HepG2 (cell line): Measurements from ENCODE around the gene MPC1. TPM values are rescaled to one million over a fixed set of nuclear protein-coding genes. Genes with fewer than 3 reads are reported as not detected.

ENCODE experiments used
- ARNT ChIP-seq: fragments of 450-650 bp; IDR thresholded peaks from 2 replicates; pipeline ENCODE4 v1.6.1; 2017
- CHCHD3 ChIP-seq: sonication (generic); formaldehyde crosslinking; IDR thresholded peaks from 2 replicates; pipeline ENCODE4 v1.8.0; 2022; ENCODE audit warnings: mild to moderate bottlenecking, missing genetic modification reagents, moderate library complexity
- DNMT3B ChIP-seq: conservative IDR thresholded peaks from 2 replicates; pipeline ENCODE4 v1.6.1; 2016; ENCODE audit warnings: missing biosample characterization, control low read depth
- MEF2D ChIP-seq: sonication (generic); formaldehyde crosslinking; IDR thresholded peaks from 2 replicates; pipeline ENCODE4 v1.5.1; 2020; ENCODE audit warnings: mild to moderate bottlenecking, missing genetic modification reagents
- NCOR1 ChIP-seq: fragments of 200-600 bp; sonication (generic); IDR thresholded peaks from 2 replicates; pipeline ENCODE4 v1.7.0; 2017; ENCODE audit warnings: antibody characterized with exemption, low read length, borderline replicate concordance
- NR2F6 ChIP-seq, 2 experiments: IDR thresholded peaks; 2 replicates each; pipeline ENCODE4 v1.6.1; 2016; ENCODE audit warnings: antibody characterized with exemption in 1 of 2, mild to moderate bottlenecking in 1 of 2
- SATB2 ChIP-seq: sonication (generic); formaldehyde crosslinking; IDR thresholded peaks from 2 replicates; pipeline ENCODE4 v1.5.0; 2020; ENCODE audit warnings: missing genetic modification reagents
- SCMH1 ChIP-seq: sonication (generic); formaldehyde crosslinking; IDR thresholded peaks from 2 replicates; pipeline ENCODE4 v1.9.0; 2021; ENCODE audit warnings: missing genetic modification reagents, mild to moderate bottlenecking, borderline replicate concordance
- THAP11 ChIP-seq: IDR thresholded peaks from 2 replicates; pipeline ENCODE4 v1.6.1; 2016; ENCODE audit warnings: missing biosample characterization, missing genetic modification reagents
- TMF1 ChIP-seq: sonication (generic); formaldehyde crosslinking; IDR thresholded peaks from 2 replicates; pipeline ENCODE4 v1.8.1; 2022; ENCODE audit warnings: low read depth, missing genetic modification reagents
- TSC22D2 ChIP-seq: sonication (generic); formaldehyde crosslinking; IDR thresholded peaks from 2 replicates; pipeline ENCODE4 v1.5.1; 2020; ENCODE audit warnings: missing genetic modification reagents, mild to moderate bottlenecking, borderline replicate concordance
- ZNF12 ChIP-seq: sonication (generic); formaldehyde crosslinking; IDR thresholded peaks from 2 replicates; pipeline ENCODE4 v1.5.0; 2020; ENCODE audit warnings: missing genetic modification reagents
- ZNF460 ChIP-seq: sonication (generic); formaldehyde crosslinking; IDR thresholded peaks from 2 replicates; pipeline ENCODE4 v1.5.1; 2020; ENCODE audit warnings: missing genetic modification reagents, mild to moderate bottlenecking, borderline replicate concordance
- ZNF607 ChIP-seq: sonication (generic); formaldehyde crosslinking; IDR thresholded peaks from 2 replicates; pipeline ENCODE4 v1.5.1; 2020; ENCODE audit warnings: missing genetic modification reagents, mild to moderate bottlenecking, borderline replicate concordance
- ZNF678 ChIP-seq: sonication (generic); formaldehyde crosslinking; IDR thresholded peaks from 2 replicates; pipeline ENCODE4 v1.4.0; 2020; ENCODE audit warnings: mild to moderate bottlenecking, missing genetic modification reagents
- ZNF704 ChIP-seq: sonication (generic); formaldehyde crosslinking; IDR thresholded peaks from 2 replicates; pipeline ENCODE4 v1.8.1; 2023; ENCODE audit warnings: mild to moderate bottlenecking, inconsistent platforms, moderate library complexity, missing genetic modification reagents, borderline replicate concordance
- ZNF713 ChIP-seq: sonication (generic); formaldehyde crosslinking; IDR thresholded peaks from 2 replicates; pipeline ENCODE4 v1.4.0; 2020; ENCODE audit warnings: mild to moderate bottlenecking, missing genetic modification reagents
- ZNF768 ChIP-seq: sonication (generic); formaldehyde crosslinking; IDR thresholded peaks from 2 replicates; pipeline ENCODE4 v1.4.0; 2020; ENCODE audit warnings: missing genetic modification reagents
- ZNF777 ChIP-seq: sonication (generic); formaldehyde crosslinking; IDR thresholded peaks from 2 replicates; pipeline ENCODE4 v1.4.0; 2020; ENCODE audit warnings: missing genetic modification reagents
- ZNF780A ChIP-seq: sonication (generic); formaldehyde crosslinking; IDR thresholded peaks from 2 replicates; pipeline ENCODE4 v1.8.0; 2022; ENCODE audit warnings: mild to moderate bottlenecking, missing genetic modification reagents, moderate library complexity
- polyA plus RNA-seq, 8 experiments: library from polyadenylated mRNA; depleted of rRNA in 3 of 8; stranded (reverse) in 7 of 8; unstranded in 1 of 8; fragments of >200 nt; fragmentation: Illumina TruSeq in 4 of 8; extraction: Trizol in 4 of 8; gene quantifications; 2 replicates each; pipeline versions ENCODE4 v1.2.1 to v1.2.3, GENCODE V29; 2011 to 2016; ENCODE audit warnings: low read depth in 4 of 8, missing spikeins in 1 of 8, mixed read lengths in 1 of 8; ENCODE audit not compliant: insufficient read depth in 1 of 8
- total RNA-seq, 5 experiments: library from RNA; depleted of rRNA; stranded (reverse); fragments of >200 nt; fragmentation: Illumina TruSeq; extraction: Trizol; gene quantifications; 2 replicates each; pipeline ENCODE4 v1.2.3, GENCODE V29; 2016; ENCODE audit warnings: low read depth in 1 of 5
- TF ChIP-seq, protein P1 (sequence below): fragments of 450-650 bp; IDR thresholded peaks from 2 replicates; pipeline ENCODE4 v1.6.1; 2016
- TF ChIP-seq, protein P2 (sequence below): IDR thresholded peaks from 2 replicates; pipeline ENCODE4 v1.6.1; 2016; ENCODE audit warnings: low read depth
- TF ChIP-seq, protein P3 (sequence below): sonication (generic); formaldehyde crosslinking; IDR thresholded peaks from 2 replicates; pipeline ENCODE4 v1.4.0; 2020; ENCODE audit warnings: mild to moderate bottlenecking, missing genetic modification reagents
- TF ChIP-seq, protein P4 (sequence below): sonication (generic); formaldehyde crosslinking; IDR thresholded peaks from 2 replicates; pipeline ENCODE4 v1.4.0; 2020; ENCODE audit warnings: mild to moderate bottlenecking, missing genetic modification reagents

Gene MPC1
- total and polyA plus RNA-seq, 2 of the 13 experiments (the other 11 are each of a cell fraction or from before 2014, with no cell fraction given) = 189 to 214 TPM

- TF ChIP-seq, protein P1, sequence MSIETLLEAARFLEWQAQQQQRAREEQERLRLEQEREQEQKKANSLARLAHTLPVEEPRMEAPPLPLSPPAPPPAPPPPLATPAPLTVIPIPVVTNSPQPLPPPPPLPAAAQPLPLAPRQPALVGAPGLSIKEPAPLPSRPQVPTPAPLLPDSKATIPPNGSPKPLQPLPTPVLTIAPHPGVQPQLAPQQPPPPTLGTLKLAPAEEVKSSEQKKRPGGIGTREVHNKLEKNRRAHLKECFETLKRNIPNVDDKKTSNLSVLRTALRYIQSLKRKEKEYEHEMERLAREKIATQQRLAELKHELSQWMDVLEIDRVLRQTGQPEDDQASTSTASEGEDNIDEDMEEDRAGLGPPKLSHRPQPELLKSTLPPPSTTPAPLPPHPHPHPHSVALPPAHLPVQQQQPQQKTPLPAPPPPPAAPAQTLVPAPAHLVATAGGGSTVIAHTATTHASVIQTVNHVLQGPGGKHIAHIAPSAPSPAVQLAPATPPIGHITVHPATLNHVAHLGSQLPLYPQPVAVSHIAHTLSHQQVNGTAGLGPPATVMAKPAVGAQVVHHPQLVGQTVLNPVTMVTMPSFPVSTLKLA = no peak
- no peak; the same call in 1 of the 2 replicates for TF ChIP-seq SATB2
- TF ChIP-seq, protein P2, sequence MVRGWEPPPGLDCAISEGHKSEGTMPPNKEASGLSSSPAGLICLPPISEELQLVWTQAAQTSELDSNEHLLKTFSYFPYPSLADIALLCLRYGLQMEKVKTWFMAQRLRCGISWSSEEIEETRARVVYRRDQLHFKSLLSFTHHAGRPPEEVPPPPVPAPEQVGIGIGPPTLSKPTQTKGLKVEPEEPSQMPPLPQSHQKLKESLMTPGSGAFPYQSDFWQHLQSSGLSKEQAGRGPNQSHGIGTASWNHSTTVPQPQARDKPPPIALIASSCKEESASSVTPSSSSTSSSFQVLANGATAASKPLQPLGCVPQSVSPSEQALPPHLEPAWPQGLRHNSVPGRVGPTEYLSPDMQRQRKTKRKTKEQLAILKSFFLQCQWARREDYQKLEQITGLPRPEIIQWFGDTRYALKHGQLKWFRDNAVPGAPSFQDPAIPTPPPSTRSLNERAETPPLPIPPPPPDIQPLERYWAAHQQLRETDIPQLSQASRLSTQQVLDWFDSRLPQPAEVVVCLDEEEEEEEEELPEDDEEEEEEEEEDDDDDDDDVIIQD (CRISPR knock-in tag) = 0 out of 2 replicates have a peak, but pooled peaks have one; percentile 52
- TF ChIP-seq ZNF607 (CRISPR knock-in tag) = 0 out of 2 replicates have a peak, but pooled peaks have one; percentile 53
- no peak for TF ChIP-seq TMF1 (CRISPR knock-in tag)
- TF ChIP-seq, protein P3, sequence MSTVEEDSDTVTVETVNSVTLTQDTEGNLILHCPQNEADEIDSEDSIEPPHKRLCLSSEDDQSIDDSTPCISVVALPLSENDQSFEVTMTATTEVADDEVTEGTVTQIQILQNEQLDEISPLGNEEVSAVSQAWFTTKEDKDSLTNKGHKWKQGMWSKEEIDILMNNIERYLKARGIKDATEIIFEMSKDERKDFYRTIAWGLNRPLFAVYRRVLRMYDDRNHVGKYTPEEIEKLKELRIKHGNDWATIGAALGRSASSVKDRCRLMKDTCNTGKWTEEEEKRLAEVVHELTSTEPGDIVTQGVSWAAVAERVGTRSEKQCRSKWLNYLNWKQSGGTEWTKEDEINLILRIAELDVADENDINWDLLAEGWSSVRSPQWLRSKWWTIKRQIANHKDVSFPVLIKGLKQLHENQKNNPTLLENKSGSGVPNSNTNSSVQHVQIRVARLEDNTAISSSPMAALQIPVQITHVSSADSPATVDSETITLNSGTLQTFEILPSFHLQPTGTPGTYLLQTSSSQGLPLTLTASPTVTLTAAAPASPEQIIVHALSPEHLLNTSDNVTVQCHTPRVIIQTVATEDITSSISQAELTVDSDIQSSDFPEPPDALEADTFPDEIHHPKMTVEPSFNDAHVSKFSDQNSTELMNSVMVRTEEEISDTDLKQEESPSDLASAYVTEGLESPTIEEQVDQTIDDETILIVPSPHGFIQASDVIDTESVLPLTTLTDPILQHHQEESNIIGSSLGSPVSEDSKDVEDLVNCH (CRISPR knock-in tag) = no peak
- TF ChIP-seq DNMT3B (CRISPR knock-in tag) = no peak
- TF ChIP-seq ARNT = no peak
- TF ChIP-seq ZNF12 (CRISPR knock-in tag) = no peak
- peak; percentile 68 for TF ChIP-seq THAP11 (CRISPR knock-in tag)
- no peak for TF ChIP-seq ZNF704 (CRISPR knock-in tag)
- no peak for TF ChIP-seq ZNF780A
- TF ChIP-seq SCMH1 (CRISPR knock-in tag) = no peak
- TF ChIP-seq ZNF460 (CRISPR knock-in tag) = peak; percentile 35; the same call in 1 of the 2 replicates
- TF ChIP-seq TSC22D2 (CRISPR knock-in tag) = no peak
- TF ChIP-seq ZNF678 = no peak
- no peak; the same call in 1 of the 2 replicates for TF ChIP-seq NCOR1
- TF ChIP-seq CHCHD3 = no peak
- TF ChIP-seq, protein P4, sequence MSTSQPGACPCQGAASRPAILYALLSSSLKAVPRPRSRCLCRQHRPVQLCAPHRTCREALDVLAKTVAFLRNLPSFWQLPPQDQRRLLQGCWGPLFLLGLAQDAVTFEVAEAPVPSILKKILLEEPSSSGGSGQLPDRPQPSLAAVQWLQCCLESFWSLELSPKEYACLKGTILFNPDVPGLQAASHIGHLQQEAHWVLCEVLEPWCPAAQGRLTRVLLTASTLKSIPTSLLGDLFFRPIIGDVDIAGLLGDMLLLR (CRISPR knock-in tag) = no peak
- peak; percentile 85 for TF ChIP-seq ZNF768 (CRISPR knock-in tag)
- no peak for TF ChIP-seq ZNF713
- TF ChIP-seq NR2F6 (IDR thresholded peaks at IDR 0.05) = no peak
- peak; percentile 75 for TF ChIP-seq NR2F6 (CRISPR knock-in tag; IDR thresholded peaks at IDR 0.05)
- peak; percentile 58; the same call in 1 of the 2 replicates for TF ChIP-seq ZNF777 (CRISPR knock-in tag)
- peak; percentile 67 for TF ChIP-seq MEF2D (CRISPR knock-in tag)
Observed at GRCh38 chr6:166381733-166382499, 824 bp downstream of the MPC1 start (continued).
